DMS79 treated with DMSO at 0.1 percent for 48 hours (cell line): Measurements from ENCODE around the gene LY86.
"Not testable (repeated sequence)": the region's sequence is repeated elsewhere in the genome, so short reads cannot be mapped to it uniquely, and the experiment has no call there.

Experiments used
- DNase-seq: peaks from one replicate; lab custom pipeline; 2025; lab: John Stamatoyannopoulos, UW

LY86 gene

DNA sequence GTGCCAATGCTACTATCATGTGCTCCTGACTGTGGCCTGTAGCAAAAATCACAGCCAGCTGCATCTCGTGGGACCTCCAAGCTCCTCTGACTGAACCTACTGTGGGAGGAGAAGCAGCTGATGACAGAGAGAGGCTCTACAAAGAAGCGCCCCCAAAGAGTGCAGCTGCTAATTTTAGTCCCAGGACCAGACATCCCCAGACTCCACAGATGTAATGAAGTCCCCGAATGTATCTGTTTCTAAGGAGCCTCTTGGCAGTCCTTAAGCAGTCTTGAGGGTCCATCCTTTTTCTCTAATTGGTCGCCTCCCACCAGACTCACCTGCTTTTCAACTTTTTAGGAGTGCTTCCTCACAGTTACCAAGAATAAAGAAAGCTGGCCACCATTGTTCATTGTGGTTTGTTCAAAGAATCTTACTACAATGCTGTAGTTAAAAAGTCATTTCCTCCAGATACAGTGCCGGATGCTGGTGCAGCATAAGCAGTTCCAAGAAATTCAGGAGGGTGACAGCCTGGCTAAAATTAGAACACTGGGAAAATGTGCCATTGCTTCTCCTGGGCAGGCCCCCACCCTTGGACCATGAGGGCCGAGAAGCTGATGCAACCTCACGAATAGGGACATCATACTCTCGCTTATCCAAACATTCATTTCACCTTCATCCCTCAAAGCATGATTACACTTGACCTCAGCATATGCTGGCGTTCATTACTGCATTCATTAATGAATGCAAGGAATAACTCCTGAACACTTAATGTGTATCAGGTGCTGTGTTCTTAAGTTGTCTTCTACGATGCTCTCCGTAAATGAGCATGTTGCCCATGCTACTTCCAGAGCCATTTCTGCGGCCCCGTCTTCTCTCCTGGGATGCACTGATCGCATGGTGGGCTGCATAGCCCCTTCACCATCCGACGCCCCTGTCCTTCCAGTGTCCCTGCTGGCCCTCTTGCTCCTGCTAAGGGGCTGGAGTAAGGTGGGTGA is 66.4 kb downstream of the LY86 start:
- no peak for DNase-seq

DNA sequence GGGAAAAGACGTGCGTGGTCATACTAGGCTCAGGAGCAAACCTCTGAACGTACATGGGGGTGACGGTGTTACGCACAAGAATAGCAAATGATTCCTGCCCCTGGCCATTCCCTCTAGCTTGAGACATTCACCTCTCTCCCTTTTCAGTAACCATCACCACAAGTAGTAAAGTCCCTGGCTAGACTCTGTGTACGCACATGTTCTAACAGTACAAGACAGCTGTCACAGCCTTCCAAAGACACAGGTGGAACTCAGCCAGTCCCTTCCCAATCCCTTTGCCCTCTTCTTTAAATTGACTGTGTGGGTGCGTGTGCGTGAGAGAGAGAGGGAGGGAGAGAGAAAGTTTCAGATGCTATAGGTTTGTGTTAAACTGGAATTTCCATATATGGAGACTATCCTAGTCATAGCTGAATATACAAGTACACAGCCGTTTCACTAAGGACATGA is 67.3 kb downstream of the LY86 start:
- DNase-seq = no peak

DNA sequence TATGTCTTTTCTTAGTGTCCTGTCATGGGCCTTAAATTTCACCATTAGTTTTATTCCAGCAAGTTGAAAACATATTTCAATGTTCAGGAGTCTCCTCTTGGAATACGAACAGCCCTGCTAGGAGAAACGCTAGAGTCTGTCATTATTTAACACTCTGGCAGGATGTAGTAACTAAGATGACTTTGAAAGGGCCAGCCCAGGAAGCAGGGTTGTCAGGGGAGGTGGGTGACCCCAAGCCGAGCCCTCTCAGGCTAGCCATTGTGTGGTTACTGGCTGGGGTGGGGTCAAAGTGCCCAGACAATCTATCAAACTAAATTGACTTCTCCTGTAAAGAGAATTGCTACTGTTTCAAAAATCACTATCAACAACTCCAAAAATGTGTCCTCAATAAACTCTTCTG is 67.8 kb downstream of the LY86 start:
- no peak for DNase-seq

DNA sequence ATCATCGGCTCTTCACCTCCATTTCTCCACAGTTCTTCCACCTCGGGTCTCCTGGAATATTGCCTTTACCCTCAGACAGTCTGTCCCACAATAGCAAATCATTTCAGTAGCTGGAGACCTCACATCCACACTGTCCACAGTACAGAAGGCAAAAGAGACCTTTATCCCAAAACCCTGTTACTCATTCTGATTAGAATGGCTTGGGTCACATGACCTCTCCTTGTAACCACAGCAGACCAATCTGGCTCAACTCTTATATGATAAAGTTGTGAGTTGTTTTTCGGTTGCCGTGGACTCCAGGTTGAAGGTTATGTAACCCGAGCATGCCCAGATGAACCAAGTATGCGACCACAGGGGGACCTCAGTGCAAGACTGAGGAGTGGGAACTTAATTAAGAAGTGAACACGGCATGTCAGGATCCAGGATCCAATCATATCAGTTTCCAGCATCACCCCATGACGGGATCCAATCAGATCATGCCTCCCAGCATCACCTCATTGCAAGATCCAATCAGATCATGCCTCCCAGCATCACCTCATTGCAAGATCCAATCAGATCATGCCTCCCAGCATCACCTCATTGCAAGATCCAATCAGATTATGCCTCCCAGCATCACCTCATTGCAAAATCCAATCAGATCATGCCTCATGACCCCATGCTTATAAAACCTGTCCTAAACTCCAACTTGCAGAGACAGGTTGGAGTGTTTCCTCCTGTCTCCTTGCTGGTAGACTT is 68.7 kb downstream of the LY86 start:
- DNase-seq = no peak

DNA sequence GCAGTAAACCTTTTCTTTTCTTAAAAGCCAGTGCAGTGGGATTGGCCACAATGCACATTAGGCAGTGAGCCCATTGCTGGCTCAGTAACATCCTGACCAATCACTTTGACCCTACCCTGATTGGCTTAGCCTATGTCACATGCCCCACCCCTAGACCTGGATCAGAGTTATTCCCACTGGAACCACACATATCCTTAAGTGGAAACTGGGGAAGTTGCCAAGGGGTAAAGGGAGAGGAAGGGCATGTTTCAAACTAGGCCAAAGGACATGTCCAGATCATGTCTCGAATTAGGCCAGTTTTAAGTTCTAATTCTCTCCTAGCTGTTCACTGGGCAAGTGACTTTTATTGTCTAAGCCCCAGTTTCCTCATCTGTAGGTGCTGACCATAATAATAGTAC is 69.3 kb downstream of the LY86 start:
- DNase-seq = no peak

DNA sequence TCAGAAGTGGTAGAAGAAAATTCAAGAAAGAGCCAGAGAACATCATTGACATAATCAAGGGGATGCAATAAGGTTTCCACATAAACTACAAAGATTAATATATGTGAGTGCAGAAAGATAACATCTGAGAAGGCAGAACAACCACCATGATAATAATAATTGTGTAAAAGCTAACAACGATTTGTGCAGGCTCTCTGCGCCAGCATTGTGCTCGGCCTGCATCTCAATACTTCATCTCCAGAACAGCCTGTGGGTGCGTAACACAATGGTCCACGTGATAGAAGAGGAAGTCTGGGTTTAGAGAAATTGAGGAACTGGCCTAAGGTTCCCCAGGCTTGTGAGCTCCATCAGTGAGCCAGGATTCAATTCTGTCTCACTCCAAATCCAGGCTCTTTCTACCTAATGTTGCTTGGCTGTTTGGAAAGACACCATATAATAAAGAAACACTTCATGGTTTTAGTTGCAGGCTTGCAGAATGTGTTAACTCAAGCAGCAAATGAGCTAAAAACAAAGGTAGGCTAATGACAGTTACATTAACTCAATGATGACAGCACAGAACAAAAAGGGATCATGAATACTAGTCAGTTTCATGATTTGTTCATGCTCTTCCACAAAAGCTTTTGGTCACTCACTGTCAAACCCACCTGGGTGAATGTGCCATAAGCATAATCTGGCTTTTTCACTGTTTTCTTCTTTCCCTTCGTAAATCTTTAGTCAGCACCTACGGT is 71.2 kb downstream of the LY86 start:
- DNase-seq = no peak

DNA sequence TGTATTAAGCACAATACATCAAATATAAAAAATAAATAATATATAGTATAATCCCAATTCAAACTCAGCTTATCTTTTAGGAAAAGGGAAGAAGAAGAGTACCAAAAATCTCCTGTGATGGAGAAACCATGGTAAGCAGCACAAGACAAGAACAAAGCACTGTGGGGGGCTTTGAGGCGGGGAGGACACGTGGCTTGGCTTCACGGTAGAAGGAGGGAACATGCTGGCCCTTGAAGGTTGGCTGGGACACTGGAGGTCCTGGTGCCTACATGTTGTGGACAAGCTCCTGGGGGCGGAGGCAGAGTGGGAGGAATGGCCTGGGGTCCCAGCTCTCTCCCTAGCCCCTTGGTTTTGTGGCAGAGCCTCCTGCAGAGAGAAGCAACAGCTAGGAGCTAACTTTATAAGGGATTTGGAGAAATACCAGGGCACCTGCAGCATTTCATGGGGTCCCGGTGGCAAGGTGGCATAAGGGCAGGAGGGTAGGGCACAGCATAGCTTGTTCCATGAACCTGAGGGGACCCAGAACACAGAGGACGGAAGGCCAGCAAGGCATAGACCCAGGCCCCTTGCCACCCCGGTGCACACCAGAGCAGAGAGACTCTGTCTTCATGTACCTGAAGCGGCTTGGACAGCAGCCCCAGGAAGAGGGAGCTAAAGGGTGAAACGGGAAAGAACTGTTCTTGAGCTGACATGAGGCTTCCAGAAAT is 72.0 kb downstream of the LY86 start:
- no peak for DNase-seq

DNA sequence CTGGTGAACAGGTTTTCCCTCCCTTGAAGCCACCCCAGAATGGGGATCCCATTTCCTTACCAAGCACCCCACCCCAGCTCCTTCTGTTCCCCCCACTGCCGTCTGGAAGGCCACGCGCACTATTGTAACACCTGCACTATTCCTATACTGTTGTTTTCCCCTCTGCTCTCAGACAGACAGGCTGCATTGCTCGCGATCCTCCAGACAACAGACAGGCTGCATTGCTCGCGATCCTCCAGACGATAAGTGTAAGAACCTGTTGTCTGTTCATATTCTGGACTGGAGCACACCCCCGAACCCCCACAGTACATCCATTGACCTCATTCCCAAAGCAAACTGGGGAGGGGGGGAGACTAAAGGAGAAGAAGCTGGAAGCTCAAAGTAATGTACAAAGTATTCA is 72.7 kb downstream of the LY86 start:
- no peak for DNase-seq

DNA sequence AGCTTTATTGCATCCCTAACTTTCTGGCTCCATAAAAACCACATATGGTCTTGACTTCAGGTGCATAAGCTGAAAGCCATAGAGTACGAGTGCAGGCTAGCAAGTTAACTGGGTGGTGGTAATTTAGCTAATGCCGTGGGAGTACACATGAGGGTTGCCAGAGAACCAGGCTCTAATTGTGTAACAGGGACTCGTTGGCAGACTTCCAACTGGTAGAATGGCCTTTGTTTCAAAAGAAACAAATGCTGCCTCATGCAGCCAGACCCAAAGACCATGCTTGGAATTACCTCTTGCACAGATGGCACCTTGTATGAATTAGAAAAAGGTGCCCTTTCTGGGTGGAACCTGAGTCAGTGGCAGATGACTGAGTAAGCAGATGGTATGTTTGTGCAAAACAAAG is 73.2 kb downstream of the LY86 start:
- peak; percentile 4 for DNase-seq

DNA sequence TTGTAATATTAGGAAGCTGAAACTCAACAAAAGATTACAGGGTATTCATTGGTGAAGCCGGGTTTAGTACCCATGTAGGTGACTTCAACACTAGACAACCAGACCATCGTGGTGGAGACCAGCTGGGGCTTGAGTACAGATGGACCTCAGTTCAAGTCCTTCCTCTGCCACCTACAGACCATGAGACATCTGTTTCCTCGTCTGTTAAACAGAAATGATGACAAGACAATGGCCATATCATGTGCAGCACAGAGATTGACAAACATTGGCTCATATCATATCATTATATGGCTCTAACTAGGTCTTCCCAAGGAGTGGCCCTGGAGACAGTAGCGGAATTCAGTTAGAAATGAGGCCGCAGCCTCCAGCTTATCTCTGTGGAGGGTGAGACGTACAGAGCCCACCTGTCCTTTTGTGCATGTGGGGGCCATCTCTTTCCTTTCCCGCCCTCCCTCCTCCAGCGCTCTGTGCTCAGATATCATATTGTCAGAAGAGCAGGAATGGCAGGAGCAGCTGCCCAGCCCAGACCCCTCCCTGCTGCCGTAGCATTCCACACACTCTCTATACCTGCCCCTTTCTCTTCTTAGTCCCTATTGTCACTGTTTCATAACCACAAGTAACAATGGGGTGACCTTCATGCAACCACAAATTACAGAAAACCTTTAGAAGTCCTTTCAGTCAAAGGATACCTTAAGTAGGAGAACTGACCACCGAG is 75.1 kb downstream of the LY86 start:
- no peak for DNase-seq

DNA sequence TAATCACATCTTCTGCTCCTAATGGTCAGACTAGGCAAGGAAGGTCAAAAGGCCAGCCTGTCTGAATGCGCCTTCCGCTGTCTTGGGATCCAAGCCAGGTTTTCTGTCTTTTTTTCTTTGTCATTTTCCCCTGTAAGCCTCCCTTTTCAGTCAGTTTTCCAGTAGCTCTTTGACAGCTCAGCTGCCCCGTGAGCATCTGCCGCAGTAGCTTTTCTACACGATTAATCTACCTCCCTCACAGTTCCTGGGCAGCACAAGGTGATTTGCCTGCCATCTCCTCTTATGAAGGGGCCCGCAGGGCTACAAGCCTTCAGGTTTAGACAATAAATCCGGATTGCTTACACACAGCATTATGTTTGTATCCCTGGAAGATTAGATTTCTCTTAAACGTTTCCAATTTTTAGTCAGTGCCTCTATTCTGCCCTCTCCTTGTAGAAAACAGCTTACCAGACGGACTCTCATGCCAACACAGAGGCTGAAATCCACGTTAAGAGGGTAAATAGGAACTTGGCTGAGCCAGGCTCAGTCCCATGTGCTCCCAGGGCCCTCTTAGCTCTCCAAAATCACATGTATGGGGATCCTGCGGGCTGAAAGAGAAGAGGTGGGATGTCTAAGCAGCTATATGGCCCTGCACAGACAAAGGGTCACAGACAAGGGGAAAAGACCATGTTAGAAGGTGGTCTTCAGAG is 77.2 kb downstream of the LY86 start:
- DNase-seq = no peak

DNA sequence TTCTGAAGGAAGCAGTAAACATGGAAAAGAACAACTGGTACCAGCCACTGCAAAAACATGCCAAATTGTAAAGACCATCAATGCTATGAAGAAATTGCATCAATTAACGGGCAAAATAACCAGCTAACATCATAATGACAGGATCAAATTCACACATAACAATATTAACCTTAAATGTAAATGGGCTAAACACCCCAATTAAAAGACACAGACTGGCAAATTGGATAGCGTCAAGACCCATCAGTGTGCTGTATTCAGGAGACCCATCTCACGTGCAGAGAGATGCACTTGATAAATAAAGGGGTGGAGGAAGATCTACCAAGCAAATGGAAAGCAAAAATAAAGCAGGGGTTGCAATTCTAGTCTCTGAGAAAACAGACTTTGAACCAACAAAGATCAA is 81.6 kb downstream of the LY86 start:
- not testable (repeated sequence) for DNase-seq

DNA sequence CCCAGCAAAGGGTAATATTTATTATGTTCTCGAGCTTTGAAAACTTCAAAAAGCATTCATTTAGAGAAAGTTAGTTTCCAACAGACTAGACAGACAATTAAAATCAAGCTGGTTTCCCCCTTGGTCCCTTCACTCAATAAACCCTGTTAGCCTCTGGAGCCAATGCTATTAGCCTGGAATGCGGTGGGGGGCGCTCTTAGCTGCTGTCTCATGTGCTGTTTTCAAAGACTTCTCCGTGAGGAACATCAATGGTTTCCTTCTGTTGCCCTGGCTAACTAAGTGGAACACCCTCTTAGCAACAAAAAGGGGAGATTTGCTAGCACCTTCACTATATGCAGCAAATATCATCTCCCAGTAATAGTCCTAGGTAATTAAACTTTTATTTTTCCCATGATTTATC is 86.4 kb downstream of the LY86 start:
- no peak for DNase-seq

DNA sequence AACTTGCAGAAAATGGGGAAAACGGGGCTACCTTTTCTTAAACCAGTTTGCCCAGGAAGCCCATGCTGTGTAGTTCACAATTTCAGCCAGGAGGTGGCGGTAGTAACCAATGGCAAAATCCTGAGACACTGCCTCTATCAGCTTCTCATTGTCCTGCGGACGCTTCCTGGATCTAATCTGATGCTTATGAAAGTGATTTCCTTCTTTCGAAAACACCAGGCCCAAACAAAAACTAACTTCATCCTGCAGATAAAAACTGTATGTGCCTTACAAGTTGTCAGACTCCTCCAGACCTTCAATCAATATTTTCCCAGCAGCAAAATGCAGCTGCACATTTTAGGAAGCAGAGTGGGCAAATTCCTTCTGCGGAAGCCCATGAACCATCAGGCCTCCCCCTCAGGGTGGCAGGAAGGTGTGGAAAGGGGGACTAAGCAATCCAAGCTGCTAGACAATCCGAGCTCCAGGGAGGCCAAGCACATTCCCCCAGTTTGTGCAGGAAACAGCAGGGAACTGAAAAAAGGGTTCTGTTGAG is 88.5 kb downstream of the LY86 start:
- peak; percentile 9 for DNase-seq

DNA sequence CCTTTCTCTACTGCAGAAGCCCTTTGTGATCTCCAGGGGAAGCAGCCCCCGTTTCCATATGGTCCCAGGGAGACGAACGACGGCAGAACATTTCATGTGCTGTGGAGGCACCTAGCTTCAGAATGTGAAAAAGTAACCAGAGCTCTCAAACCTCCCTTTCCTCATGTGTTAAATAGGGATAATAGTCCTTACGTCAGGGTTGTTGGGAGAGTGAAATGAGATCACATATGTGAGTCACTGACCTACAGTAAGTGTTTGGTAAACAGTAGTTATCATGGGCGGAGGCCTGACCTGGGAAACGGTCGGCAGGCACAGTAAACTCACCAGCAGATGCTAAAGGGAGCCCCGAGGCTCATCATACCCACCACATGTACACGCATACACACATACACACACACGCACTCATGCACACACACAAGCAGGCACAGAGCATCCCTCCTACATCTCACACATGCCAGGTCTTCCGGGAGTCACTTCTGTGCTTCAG is 89.7 kb downstream of the LY86 start:
- no peak for DNase-seq

DNA sequence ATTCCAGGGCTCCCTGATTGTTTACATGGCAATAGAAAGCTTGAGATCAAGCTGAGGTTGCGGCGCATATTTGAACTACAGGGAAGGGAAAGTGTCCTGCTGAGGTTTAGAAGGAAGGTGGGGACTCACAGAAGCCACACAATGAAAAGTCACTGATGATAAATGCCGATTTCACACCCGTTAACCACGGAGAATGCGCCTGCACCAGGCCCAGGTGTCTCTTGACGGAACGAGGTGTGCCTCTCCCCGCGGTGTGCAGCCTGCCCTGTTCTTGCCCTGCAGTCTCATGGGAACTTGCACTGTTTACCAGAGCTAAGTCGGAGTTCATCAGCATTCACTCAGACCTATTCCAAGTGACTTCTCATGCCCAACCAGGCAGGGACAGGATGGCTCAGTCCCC is 90.3 kb downstream of the LY86 start:
- no peak for DNase-seq

DNA sequence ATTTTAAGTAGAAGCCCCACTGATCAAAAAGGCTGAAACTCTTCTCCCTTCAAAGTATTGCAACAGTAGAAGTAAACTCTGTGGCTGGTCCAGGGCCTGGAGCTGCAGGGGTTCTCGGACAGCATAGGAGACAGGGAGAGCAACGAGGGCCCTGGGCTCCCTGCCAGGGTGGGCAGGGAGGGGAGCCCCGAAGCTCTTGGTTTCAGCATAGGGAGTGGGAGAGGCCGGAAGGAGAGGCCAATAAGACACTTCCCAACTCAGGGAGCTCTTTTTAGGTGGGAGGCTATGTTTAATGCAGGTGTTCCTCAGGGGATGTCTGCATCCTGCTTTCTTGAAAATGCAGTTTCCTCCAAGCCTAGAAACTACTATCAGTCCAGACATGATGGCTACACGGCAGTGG is 91.1 kb downstream of the LY86 start:
- DNase-seq = no peak

DNA sequence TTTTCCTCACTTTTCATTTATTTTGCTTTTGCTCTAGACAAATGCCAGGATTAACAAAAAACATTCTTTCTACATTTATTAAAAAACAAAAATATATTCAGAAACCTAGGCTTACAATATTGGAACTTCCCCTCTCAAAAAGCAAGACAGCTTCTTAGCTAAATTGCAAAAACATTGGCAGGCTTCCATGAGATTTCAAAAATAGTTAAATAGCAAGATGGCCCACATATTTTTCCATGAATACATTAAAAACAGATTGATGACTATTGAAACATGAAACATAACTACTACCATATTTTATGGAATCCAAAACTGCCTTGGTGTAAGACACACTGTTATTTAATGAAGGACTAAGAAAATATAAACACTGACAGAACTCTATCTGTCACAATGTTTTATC is 92.0 kb downstream of the LY86 start:
- DNase-seq = no peak

DNA sequence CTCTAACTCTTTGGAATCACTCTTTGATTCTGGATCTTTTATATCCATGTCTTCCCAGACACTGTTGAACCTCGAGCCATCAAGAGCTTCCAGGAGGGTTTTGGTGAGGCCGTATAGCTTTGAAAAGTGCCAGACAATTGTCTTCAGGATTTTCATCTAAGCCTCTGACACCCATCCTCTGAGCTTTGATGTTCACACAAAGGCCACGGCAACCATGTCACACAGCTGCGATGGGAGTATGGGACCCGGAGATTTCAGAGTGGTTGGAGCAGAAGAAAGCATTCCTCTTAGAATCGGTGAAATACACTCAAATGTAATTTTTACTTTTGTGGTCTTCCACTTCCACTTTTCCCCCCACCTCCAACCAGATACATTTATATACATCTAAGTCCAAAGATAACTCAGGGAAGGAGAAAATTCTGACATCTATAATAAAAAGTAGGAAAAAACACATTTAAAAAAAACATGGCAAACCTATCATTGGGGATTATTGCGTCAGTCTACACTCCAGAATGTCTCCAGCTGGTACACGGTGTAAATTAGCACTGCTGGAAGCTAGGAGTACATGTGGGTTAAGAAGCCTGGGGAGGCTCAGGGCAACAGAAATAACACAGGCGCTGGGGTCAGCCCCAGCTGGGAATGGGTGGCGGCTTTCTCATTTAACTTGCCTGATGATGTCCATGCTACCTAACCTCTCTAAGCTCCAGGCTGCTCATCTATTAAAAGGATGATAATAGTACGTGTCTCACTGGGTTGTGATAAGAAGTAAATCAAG is 92.7 kb downstream of the LY86 start:
- DNase-seq = no peak
